SIG-M5 treated with dmso at 0.1 percent for 504 hours (cell line): ENCODE results near the gene RAB23.

Experiments
- DNase-seq: peaks from one replicate; lab custom pipeline; 2025; ENCODE audit not compliant: unreplicated experiment; lab: John Stamatoyannopoulos, UW

RAB23 gene

DNA sequence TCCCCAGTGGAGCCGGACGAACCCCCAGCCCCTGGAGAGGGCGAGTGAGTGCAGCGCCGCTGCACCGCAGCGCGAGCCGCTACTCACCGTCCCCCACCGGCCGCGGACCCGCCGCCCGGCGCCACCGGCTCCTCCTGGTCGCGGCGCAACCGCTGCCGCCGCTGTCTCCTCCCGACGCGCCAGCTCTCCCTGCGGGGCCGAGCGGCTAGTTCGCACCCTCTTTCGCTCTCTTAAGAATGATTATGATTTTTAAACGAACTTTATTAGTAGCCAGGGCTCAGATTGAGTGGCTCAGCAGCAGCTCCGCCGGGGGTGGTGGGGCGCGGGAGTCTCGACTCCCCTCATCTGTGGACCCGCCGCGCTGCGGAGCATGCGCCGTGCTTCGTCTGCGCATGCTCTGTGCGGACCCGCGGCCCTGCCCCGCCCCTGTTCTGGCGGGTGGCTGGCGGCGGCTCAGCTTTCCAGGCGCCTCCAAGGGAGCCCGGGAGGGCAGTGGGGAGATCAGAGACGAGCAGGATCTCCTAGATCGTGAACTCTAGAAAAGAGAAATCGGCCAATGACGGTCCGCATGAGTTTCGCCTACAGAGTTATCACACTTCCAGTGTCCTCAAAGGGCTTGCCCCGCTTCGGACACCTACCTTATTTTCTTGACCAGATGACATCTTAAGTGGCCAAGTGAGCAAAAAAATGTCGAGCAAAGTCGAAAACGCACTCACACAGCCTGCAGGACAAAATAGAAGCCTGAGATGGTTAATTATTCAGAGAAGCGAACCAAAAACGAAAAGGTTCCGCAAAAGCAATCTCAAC, at the start of gene RAB23:
RAB23 (minus strand) TSS at position 372 of the 807 bp plus-strand sequence. CDS start 11,927 bp downstream, outside the sequence.
- DNase-seq: peak; percentile 63

DNA sequence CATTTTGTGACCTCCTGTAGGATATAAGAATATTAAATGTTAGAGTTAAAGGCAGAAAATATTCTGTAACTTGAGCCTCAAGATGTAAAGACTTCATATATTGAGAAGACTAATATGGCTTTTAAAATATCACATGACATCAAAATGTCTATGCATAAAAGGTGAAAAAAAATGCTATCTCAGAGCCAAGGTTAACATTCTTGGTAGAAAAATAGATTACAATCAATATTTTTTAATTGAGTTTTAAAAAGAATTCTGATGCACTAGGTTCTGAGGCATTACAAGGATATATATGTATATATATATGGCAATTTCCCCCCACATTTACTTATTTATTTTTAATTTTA, 46.2 kb upstream of the RAB23 start:
- no peak for DNase-seq

DNA sequence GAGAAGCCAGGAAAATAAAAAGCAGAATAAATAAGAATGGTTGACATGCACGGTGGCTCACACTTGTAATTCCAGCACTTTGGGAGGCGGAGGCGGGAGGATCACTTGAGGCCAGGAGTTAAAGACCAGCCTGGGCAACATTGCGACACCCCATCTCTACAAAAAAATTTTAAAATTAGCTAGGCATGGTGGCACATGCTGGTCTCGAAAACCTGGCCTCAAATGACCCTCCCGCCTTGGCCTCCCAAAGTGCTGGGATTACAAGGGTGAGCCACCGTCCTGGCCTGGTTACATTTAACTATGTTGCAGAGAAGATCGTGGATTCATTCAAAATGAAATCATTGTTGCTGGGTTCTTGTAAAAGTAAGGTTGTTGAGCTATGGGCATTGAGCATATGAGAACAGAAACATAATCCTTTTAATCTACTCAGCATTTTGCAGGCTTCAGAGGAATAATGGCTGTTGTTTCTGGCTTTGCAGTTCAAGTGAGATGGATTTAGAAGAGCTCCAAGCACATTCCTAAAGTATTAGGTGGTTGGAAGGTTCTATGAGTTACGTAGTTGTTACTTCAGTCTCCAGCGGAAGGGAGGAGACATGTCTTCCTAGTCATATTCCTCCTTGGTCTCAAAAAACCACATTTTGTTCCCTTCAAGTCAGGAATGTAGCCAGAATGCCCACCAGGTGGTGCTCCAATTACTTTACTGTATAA, 45.6 kb upstream of the RAB23 start:
- DNase-seq: peak; percentile 23

DNA sequence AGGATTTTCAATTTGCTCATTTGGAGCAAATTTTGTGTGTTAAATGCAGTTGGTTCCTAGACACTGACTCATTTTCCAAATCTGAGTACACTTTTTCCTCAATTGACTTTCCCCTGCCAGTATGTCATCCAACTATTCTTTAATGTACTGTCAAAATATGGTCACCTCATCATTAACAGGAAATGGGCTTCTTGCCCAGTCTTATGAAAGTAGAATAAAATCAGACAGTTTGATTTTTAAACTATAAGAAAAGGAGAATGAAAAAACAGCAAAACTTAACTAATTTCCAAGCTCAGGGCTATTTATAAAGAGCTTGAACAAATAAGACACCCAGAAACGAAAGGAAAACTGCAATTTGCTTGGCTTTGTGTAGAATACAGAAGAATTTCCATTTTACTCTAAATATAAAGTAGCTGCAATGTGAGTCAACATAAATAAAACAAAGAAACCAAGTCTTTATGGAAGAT, 43.7 kb upstream of the RAB23 start:
- no peak for DNase-seq

DNA sequence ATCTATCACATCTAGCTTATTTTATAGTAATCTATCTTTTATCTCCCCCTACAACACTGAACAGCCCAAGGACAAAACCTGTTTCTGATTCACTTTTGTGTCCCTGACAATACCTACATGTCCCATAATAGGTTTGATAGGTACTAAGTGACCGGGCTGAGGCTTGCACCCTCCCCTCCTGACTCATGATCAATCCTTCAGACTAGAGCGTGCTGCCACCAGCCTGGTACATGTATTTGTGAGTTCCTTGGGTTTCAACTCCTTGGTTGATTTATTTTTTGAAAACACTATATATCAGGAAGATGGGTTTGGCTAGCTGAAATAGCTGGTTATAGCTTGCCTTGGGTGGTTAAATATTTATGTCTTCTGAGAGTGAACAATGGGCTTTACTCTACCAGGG, 41.6 kb upstream of the RAB23 start:
- no peak for DNase-seq

DNA sequence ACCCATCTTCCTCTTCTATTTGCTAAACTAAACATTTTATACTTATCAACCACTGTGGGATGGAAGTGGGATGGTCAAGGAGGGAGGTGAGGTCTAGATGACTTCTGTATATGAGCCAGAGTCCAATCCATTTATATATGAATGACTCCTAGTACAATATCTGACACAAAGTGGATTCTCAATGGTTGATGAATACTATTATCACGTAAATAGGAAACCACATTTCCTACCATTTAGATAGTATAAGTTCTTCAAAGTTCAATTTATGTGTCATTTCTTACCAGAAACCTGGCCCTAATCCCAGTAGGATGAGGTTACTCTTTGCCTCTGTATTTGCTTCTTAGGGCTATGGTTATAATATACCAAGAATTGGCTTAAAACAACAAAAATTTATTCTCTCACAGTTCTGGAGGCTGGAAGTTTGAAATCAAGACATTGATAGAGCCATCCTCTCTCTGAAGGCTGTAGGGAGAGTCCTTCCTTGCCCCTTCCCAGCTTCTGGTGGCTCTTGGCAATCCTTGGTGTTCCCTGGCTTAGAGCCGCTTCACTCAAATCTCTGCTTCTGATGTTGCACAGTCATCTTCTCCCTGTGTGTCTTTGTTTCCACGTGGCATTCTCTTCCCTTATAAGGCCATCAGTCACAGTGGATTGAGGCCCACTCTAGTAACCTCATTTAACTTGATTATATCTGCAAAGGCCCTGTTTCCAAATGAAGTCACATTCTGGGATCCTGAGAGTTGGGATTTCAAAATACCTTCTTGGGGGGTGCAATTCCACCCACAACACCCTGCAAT, 41.0 kb upstream of the RAB23 start:
- no peak for DNase-seq

DNA sequence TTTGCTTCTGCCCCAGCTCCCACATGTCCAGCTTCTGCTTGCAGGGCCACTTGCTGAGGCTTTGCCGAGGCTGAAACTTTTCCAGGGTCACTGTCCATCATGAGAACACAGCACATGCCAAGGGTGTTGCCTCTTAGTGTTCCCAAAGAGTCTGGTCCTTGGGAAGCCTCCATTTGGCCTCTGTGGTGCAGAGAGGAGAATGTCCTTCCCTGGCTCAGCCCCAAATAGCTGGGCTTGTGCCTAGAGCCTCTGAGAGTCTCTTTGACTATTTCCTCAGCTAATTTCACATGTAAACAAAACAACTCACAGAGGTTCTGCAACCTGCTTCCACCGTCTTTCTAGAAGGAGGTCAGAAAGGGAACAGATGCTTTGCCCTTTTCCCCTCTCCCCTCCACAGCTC, 40.4 kb upstream of the RAB23 start:
- no peak for DNase-seq

DNA sequence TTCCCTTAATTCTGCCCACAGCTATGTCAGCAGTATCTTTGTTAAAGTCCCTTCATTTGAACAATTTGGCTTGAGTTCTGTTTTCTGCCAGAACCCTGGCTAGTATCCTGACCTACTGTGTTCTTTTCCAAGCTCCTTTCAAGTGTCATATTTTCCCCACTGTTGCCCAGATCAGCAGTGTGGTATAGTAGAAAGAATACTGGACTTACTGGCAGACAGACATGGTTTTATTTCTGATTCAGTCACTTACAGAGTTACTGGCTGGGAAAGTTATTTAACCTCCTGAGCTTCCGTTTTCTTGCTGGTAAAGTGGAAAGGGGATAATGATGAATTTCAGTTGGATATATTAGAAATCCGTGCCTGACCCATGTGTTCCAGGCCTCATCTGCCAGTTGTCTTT, 39.8 kb upstream of the RAB23 start:
- no peak for DNase-seq

DNA sequence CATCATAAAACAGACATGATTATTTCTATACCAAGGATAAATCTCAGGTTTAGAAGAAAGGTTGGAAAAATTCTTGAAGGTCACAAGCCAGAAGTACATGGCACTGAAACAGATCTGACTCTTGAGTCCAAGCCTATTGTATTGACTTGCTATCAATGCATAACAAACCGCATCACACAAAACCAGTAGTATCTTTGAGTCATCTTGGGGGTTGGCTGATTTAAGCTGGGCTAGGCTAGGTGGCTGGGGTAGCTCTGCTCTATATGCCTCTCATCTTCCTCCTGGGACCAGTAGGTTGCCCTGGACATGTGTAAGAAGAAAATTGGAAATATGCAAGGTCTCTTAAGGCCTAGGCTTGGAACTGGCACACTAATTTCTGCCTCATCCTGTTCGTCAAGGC, 37.0 kb upstream of the RAB23 start:
- DNase-seq: no peak

DNA sequence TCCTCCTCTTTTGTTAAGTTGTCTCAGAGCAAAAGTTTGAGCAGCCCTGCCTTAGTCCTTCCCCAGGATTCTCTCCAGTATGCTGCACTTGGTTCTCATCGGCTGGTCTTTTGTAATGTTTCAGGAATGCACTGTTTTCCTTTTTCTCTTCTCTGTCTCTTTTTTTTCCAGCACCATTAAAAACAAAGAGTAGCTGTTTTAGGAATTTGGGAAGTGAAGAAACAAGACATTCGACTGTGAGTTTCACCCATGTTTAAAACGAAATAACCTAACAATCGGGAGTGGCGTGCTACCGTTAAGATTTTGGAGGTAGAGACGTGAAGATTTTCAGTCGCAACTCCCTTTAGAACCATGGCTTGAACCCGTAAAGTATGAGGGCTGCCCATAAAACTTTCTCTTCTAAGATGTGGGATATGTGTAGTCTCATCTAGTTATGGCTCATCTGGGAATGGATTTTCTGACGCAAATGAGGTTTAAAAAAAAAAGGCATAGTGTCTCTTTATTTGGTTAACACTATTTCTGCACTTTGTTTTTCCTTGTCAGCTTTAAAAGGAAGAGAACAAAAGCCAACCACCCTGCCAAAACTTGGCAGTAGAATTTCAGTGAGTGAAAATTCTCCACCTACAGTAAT, 35.9 kb upstream of the RAB23 start:
- DNase-seq: no peak

DNA sequence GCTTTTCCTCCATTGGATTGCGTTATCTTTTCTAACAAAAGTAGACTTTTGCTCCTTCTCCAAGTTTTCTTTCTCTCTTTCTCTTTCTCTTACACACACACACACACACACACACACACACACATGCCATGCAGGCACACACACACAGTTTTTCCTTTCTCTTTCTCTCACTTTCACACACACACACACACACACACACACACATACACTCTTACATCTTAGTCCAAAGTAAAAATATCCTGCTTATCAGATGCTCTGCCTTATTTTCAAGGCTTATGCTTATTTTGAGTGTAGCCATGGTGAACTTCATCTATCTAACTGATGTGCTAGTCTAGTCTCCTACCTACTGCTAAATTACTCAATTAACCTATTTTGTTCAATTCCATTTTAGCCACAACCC, 34.4 kb upstream of the RAB23 start:
- DNase-seq: no peak

DNA sequence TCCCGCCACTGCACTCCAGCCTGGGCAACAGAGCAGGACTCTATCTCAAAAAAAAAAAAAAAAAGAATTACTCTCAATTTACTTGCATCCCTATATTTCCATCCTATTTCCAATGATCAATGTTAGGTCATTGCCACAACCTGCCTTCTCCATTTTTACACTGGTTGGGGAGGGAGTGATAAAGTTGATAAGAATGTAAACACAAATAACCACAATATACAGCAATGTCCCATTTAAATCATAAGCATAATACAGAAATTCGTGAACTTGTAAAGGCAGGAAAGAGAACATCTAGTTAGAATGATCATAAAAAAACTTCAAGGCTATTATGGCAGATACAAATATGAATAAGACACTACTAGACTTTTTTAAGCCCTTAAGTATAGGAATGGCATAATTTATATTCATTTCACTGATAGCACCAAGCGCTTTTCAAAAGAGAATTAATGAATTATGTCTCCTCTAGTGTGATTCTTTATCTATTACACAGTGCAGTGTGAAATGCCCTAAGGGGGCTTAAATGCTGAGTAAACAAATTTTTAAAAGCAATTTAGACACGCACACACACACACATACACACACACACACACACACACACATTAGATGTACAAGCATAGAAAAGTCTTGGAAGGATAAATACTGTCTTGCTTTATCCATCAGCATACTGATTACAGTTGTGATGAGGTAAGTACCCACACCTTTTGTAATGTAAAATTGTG, 33.5 kb upstream of the RAB23 start:
- no peak for DNase-seq

DNA sequence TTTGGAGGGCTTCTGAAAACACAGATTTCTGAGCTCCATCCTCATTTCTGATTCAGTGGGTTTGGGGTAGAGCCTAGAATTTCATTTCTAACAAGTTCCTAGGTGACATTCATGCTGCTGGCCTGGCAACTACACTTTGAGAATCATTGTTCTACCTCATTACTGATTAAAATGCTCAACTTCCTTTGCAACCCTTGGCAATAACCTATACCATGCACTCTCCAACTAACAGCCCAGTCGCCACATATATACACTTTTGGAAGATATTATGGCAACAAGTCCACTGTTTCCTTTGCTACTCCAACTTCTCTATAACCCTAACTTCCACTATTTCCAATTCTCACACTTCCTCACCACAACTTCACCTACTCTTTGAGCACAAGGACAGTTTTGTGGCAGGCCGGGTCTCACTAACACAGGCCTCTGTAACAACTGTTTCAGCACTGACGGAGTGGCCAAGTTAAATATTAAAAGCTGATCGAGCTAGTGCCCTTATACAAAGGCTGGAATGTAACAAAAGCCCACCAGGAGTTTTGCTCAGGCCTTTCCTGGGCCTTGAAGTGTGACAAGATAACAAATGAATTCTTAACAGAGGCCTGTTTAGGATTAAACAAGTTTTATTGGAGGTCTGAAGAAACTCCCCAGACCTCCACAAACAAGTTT, 32.1 kb upstream of the RAB23 start:
- no peak for DNase-seq

DNA sequence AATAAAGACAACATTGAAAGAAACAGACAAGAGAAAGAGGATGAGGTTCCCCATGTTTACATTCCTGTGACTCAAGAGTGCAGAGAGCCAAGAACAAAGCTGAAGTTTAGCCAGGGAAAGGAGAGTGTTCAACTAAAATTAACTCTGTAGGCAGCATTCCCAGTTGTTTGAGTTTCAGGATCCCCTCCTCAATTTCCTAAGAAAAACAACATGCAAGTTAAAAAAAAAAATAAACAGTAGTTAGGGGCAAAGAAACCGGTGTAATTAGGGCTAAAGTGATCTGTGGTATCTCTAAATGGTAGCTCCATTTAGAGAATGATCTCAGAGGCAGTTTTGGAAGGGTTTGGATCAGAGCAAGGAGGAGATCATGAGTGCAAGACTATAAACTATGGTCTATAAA, 30.9 kb upstream of the RAB23 start:
- DNase-seq: no peak

DNA sequence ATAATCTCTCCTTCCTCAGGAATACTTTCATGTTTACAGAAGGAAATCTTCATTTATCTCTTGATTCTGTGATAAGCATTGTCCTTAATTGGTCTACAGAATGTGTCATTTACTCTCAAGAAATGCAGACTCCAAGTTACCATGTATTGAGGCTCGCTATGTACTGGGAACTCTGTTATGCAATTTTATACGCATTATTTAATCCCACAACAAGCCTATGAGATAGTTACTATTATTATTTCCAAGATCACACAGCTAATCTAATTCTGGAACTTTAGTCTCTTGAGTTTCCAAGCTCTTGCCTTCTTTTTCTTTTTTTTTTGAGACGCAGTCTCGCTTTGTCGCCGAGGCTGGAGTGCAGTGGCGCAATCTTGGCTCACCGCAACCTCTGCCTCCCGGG, 30.0 kb upstream of the RAB23 start:
- DNase-seq: no peak

DNA sequence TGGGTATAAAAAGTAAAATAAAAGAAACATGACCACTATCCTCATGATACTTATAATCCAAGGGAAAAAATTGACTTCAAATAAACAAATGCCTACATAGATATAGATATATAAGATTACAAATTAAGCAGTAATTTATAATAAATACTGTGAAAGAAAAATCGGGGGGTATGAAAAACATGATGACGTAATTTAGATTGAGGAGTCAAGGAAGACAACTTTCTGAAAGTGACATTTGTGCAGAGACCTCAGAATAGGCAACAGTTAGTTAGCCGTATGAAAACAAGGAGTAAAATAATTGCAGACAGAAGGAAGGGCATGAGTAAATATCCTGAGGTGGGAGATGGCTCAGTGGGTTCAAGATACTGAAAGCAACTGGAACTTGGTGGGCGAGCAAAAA, 28.2 kb upstream of the RAB23 start:
- no peak for DNase-seq

DNA sequence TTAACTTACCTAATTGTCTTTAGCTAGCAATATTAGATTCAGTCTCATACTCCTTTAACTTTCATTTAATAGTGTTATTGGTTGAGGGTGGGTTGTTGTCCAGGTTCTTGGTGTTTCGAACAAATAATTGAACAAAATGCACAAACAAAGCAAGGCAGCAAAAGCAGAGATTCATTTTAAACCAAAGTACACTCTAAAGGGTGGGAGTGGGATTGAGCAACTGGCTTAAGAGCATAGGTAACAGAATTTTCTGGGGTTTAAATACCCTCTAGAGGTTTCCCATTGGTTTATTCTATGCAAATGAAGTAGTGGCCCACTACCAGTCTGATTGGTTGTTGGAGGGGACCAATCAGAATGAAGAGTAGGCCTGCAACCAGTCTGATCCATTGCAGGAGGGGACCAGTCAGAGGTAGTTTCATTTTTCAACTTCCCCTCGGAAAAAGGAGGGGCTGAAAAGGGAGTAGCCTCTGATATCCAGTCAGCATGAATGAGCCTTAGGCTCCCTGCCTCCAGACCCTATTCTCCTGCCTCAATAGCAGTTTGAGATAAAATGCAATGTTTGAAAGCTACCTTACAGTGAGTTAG, 26.3 kb upstream of the RAB23 start:
- no peak for DNase-seq

DNA sequence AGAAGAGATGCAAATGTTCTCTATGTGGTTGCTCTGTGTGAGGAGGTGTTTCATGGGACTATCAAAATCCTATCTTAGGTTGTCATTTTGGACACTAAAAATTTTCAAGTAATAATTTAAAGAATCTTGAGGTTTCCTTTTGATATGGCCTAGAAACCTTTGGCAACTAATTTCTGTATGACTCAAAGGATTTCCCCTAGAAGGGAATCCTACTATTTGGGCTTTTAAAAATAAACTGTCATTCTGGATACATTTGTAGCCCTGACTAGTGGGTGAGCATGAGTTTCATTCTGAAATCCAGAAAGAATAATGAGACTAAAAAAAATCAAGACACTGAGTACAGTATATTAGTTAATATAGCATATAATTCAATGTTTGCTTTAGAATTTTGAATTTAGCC, 25.5 kb upstream of the RAB23 start:
- no peak for DNase-seq

DNA sequence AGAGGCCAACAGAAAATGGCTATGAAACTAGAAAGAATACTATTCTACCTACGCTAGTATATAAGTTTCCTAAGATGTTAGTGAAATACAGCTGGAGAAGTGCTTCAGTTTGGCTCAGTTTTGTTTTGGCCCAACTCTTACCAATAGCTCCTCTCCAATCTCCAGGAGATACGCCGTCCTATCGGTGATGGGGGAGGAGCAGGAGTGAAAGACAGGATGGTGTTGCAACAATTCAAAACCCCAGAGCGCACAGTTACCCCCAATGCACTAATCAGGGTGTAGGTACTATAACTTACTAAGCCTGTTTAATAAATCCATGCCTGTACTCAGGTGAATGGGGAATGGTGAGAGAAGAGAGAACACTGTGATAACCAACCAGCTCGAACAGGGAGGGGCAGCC, 24.2 kb upstream of the RAB23 start:
- DNase-seq: no peak

DNA sequence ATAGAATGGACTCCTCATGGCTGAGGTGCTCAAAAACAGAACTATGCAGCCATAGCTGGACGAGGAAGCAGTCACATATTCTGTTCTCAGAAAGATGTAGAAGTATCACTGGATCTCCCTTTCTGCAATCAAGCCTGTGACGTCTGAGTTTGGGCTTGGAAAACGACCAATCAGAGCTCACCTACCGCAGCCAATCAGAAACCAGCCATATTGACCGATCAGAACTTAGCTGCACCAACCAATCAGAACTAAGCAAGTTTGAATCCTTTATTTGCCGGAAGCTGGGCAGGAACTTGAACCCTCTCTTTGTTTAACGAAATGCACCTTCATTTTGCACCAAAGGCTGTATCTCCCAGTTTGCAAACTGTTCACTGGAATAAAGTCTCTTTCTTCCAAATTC, 21.8 kb upstream of the RAB23 start:
- DNase-seq: no peak
